Stimulated activated CD4-positive, alpha-beta T cell treated with anti-CD3 and anti-CD28 coated beads, TNF-alpha, amount 100 ng/mL, for 1 hour (primary cell): ENCODE results near the gene STC2.
"Not testable (repeated sequence)": the region's sequence is repeated elsewhere in the genome, so short reads cannot be mapped to it uniquely, and the experiment has no call there.

Source experiments
- DNase-seq, 3 donors: peaks; one replicate each; pipeline ENCODE4 v3.0.0-alpha.2; 2020; ENCODE audit warnings: low read depth in 3 of 3, low spot score in 1 of 3

The STC2 gene

DNA sequence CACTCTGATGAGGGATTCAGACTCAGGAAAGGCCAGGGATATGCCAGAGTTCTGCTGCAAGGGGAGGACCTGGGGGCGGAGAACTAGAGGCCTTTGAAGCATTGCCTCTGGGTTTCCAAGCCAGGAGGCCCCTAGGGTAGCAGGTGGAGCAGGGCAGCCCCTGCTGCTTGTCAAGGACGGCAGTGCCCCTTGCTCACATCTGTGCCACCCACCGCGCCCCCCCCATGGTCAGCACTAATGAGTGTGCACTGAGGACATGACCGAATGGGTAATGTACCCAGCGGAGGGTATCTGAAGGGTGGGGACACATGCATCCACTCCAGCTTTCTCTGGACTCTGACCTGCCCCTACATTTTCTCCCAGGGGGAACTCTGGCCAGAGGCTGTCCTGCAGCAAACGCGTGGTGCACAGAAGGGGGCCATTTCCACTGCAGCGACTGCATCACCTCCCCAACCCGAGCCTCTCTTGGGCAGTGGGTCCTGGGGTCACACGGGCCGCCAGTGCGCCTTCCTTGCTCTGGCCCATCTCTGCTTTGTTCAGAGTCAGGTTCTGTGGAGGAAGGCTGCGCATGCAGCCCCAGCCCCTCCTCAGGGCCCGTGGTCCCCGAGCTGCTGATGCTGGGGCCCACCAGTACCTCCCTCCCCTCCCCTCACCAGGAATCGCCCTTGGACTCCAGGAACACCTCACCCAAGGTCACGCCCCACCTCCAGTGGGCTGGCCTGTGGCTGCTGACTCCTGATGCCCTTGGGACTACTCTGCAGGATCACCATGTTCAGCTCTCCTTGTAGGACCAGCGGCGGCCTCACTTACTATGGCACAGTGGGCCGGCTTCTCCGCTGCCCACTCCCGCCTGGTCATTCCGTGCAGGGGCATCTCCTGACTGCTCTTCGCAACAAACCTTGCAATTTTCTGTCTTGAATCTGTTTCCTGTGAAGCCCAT lies 31.2 kb downstream of the STC2 start:
- no peak for DNase-seq

- DNase-seq, result no peak
Observed at GRCh38 chr5:173295796-173296195, 32.4 kb downstream of the STC2 start.

DNA sequence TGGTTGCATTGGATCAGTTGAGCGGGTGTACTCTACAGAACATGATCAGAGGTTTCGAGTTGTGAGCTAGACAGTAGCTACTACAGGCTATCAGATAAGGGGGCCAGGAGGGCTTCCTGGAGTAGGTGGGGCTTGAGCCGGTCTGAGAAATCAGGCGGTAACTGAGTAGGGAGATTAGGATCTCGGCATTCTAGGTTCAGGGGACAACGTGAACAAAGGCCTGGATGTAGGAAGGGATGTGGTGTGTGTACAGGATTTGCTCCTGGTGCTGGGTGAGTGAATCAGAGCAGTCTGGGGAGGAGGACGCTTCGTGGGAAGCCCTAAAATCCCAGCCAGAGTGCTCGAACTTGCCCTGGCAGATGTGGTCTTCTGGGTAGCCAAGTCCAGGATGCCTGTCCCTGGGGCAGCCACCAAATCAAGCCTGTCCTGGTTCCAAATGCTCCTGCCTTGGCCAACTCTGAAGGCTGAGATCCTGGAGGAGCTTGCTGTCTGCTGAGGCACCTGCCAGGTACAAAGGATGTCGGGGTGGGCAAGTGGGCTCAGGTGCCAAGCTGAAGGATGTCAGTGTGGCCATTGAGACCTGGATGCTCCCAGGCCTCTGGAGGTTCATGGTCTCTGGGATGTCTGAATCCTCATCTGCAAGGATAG lies 33.4 kb downstream of the STC2 start:
- DNase-seq, result no peak

- peak; percentile 5 to 64 (median 7) for DNase-seq
Observed at GRCh38 chr5:173293817-173294672, 34.2 kb downstream of the STC2 start.

GRCh38 chr5:173291722-173292658 lies 36.2 kb downstream of the STC2 start:
- no peak for DNase-seq

GRCh38 chr5:173290477-173291131 lies 37.6 kb downstream of the STC2 start:
- no peak for DNase-seq

DNA sequence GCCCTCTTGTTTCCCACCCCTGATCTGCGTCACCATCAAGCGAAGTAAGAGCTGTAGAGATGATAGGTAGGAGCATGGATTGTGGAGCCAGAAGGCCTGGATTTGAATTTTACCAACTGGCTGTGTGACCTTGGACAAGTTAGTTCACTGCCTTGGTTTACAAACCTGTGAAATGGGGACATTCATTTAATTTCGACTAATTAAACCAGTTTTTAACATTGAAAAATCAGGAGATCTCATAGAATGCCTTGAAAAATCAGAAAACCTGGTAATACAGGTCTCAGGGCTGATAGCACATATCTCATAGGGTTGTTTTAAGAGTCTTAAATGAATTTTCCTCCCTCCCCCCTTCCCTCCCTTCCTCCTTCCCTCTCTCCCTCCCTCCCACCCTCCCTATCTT lies 38.8 kb downstream of the STC2 start:
- DNase-seq, result no peak

DNA sequence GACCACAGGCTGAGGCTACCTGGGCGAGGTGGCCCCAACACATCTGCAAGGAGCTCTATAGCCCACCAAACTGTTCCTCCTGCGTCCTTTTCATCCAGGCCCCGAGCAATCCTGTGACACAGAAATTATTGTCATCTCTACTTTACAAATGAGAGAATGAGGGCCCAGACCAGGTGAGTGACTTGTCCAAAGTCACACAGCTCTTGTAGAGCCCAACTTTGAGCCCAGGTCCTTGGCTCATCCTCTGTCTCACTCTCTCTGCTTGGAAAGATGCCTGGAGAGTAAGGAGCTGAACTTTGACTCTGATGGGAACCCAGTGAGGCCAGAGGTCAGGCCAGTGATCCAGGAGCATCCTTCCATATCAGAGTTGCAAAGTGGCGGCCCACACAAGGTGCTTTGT lies 39.6 kb downstream of the STC2 start:
- no peak for DNase-seq

- DNase-seq, result no peak
Observed at GRCh38 chr5:173287086-173287485, 41.1 kb downstream of the STC2 start.

GRCh38 chr5:173284343-173284958 lies 43.8 kb downstream of the STC2 start:
- DNase-seq, result not testable (repeated sequence)

GRCh38 chr5:173283318-173284288 lies 44.6 kb downstream of the STC2 start:
- DNase-seq, result peak; percentile 11 to 61 (median 29)

DNA sequence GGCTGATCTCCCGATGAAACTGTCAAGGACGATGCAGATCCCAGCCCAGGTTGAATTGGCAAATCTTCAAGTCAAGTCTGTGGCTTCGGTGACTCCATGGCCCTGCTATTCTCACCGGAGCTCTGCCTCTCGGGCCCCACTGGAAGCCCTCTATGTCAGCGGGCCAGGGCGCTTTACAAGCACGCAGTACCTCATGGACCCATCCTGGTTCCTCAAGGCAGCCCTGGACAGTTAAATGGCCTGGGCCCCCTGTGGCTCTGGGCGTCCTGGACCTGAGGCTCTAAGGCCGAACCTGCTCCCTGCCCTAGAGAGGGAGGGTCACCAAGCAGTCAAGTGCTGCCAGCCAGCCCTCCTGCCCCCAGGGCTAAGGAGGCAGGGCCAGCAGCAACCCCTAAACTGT lies 45.3 kb downstream of the STC2 start:
- no peak for DNase-seq

DNA sequence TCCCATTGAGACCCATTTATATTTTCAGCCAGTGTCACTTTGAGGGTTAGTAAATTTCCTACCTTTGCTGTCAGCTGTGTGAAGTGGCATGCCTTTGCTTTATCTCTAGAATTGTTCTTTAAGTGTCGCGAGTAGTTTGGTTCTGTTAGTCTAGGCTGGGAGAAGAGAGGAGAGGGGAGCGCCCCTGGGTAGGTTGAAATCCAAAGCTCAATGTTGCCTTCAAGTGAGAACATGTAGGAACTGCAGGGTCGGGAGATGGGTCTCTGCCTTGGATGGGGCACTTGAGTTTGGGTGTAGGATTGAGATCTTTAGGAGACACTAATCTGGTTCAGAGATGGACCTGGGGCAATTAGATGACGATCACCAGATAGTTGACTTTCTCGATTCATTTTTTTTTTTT lies 46.3 kb downstream of the STC2 start:
- DNase-seq, result no peak

GRCh38 chr5:173279166-173279565 lies 49.0 kb downstream of the STC2 start:
- no peak for DNase-seq

DNA sequence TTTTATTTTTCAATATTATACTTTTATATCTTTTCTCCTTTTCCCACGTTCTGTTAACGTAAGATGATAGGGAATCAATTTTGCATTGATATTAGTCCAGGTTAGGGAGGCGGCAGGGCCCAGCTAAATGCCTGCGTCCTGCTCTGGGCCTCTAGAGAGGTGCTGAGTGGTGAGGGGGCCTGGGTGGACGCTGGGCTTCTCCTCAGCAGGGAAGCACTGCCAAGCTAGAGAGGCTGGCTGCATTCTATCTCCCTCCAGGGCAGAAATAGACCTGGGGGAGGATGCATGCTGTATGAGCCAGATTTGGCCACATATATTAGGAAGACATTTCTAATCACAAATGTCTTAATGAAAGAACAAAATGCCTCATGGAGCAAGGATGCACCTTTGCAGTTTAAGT lies 49.6 kb downstream of the STC2 start:
- DNase-seq, result no peak

- no peak for DNase-seq
Observed at GRCh38 chr5:173278172-173278571, 50.0 kb downstream of the STC2 start.

GRCh38 chr5:173274771-173275170 lies 53.4 kb downstream of the STC2 start:
- DNase-seq, result no peak

DNA sequence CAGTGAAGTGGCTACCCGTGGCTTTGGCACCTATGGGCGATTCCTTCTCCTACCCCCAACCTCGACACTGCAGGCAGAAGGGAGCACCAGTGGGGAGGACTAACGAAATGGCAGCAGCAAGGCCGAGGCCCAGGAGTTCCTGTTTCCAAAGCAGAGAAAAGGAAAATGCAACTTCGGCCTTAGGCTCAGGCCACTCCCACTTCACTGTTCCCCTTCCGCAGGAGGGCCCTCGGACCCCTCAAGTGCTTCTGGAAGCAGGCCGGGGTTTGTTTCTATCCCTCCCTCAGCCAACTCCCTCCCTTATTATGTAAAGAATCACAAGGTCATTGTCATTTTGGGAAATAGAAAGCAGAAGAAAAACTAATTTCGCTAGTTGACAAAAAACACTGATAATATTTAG lies 56.8 kb downstream of the STC2 start:
- DNase-seq, result no peak
